ENCODE results near the gene CFAP43.

DNA sequence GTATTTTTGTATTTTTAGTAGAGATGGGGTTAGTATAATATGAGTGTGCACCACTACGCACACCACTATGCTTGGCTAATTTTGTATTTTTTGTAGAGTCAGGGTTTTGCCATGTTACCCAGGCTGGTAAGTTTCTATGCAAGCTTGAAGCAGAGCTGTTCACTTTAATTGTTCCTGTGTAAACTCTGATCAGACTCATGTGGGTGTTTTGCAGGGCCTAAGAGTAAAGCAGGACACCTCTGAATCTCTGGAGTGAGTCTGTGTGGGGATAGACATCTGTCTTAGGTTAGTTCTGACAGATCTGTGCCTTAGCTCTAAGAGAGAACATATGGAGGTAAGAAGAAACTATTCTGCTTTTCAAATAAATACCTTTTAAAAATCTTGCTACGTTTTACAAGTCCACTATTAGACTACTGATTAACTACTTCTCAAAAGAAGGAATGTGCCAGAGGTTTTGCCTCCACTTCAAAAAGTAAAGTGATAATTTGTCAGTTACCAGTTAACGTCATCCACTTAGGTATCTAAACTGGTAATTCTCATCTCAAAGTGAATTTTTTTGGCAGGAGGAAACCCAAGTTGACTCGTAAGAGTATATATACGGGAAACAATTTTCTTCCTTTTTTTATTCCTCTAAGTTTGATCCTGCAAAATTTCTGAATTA lies 147.6 kb downstream of the CFAP43 start:
- TF ChIP-seq EZH2 (IDR thresholded peaks at IDR 0.05; ENCODE audit: low read length, unreplicated experiment) = no peak
- TF ChIP-seq, protein P1, sequence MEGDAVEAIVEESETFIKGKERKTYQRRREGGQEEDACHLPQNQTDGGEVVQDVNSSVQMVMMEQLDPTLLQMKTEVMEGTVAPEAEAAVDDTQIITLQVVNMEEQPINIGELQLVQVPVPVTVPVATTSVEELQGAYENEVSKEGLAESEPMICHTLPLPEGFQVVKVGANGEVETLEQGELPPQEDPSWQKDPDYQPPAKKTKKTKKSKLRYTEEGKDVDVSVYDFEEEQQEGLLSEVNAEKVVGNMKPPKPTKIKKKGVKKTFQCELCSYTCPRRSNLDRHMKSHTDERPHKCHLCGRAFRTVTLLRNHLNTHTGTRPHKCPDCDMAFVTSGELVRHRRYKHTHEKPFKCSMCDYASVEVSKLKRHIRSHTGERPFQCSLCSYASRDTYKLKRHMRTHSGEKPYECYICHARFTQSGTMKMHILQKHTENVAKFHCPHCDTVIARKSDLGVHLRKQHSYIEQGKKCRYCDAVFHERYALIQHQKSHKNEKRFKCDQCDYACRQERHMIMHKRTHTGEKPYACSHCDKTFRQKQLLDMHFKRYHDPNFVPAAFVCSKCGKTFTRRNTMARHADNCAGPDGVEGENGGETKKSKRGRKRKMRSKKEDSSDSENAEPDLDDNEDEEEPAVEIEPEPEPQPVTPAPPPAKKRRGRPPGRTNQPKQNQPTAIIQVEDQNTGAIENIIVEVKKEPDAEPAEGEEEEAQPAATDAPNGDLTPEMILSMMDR (conservative IDR thresholded peaks at IDR 0.05; ENCODE audit: low read depth, low read length) = no peak
- TF ChIP-seq EZH2phosphoT487 (IDR thresholded peaks at IDR 0.05; ENCODE audit: borderline replicate concordance, low read length) = no peak

Measured in PC-3 (cell line).